ENCODE measurements around the gene SPESP1.
A peak's percentile ranks its signal among the peaks of the same experiment; 100 is the strongest.

SPESP1 gene

DNA sequence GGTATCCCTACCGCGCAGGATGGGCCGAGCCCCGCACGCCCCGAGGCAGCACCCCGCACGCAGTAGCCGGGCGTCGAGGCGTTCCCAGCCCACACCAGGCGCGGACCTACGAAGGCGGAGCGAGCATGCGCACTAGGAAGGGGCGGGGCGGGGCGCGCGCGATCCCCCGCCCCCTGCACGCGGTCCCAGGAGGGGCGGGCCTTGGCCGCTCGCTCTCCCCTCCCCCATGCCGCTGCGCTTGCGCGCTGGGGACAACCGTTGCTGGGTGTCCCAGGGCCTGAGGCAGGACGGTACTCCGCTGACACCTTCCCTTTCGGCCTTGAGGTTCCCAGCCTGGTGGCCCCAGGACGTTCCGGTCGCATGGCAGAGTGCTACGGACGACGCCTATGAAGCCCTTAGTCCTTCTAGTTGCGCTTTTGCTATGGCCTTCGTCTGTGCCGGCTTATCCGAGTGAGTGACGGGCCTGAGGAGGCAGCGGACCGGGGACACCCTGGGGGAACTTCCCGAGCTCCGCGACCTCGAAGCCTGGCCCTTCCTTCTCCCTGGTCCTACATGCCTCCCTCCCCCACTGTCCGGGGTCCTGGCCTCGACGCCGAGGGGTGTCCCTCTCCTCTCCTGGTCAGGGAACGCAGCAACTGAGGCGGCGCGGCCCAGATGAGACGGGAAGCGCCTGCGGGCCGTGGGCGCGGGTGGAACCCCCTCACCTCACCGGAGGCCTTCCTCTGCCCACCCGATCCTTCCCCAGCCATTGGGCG is at the start of gene SPESP1:
SPESP1 (plus strand) TSS at position 258 of the 755 bp plus-strand sequence; CDS start at position 387, 129 bp downstream.
- CTCF ChIA-PET, result no interaction called here
- TF ChIP-seq, protein P1, sequence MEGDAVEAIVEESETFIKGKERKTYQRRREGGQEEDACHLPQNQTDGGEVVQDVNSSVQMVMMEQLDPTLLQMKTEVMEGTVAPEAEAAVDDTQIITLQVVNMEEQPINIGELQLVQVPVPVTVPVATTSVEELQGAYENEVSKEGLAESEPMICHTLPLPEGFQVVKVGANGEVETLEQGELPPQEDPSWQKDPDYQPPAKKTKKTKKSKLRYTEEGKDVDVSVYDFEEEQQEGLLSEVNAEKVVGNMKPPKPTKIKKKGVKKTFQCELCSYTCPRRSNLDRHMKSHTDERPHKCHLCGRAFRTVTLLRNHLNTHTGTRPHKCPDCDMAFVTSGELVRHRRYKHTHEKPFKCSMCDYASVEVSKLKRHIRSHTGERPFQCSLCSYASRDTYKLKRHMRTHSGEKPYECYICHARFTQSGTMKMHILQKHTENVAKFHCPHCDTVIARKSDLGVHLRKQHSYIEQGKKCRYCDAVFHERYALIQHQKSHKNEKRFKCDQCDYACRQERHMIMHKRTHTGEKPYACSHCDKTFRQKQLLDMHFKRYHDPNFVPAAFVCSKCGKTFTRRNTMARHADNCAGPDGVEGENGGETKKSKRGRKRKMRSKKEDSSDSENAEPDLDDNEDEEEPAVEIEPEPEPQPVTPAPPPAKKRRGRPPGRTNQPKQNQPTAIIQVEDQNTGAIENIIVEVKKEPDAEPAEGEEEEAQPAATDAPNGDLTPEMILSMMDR (IDR thresholded peaks at IDR 0.05; ENCODE audit: control extremely low read depth, extremely low read depth, low read depth, missing control alignments), result no peak
- POLR2A ChIA-PET, result no interaction called here
- DNase-seq (ENCODE audit: extremely low spot score), result no peak

DNA sequence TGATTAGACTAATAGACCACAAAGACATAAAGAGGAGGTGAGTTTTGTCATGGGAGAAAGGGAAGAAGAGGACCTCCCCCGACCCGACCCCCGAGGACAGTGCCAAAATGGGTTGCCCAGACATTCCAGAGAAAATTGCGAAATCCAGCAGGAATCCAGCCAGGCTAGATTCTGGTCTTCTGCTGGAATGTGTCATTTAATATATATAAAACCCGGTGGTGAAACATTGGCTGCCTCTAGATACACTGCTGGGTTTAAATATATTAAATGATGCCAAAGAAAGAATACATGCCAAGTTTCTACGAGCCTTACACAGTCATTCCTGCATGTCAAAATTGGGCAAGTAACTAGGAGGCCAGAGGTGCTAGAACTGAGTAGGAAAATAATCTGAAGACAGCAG is 45.3 kb upstream of the SPESP1 start:
- CTCF ChIA-PET, result interaction anchor here (2.3 kb wide), 1 partner anchor 9 kb away, joined by 16 read pairs; no protein-coding TSS in a partner anchor
- no peak for DNase-seq (ENCODE audit: extremely low spot score)
- TF ChIP-seq, protein P1 (IDR thresholded peaks at IDR 0.05; ENCODE audit: control extremely low read depth, extremely low read depth, low read depth, missing control alignments), result no peak
- POLR2A ChIA-PET, result no interaction called here

DNA sequence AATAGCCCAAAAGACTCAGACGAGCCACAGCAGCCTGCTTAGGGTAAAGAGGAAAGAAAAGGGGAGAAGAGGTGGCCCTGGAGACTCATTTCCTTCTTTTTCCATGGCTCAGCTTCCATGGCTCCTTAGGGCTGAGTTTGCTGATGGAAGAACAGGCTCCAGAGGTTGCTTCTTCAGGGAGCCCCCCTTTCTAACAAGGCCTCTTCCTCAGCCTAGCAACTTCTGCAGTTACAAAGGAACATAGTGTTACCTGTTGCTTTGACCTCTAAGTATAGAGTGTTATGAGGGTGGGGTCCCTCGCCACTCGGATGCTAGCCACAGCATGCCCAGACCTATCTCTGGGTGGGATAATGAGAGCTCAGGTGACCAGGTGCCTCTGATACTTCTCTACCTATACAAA is 43.2 kb upstream of the SPESP1 start:
- TF ChIP-seq, protein P1 (IDR thresholded peaks at IDR 0.05; ENCODE audit: control extremely low read depth, extremely low read depth, low read depth, missing control alignments), result no peak
- ChIA-PET CTCF (interaction anchor here (2.3 kb wide), 1 partner anchor 11 kb away, joined by 16 read pairs; no protein-coding TSS in a partner anchor), POLR2A (no interaction called here)
- no peak for DNase-seq (ENCODE audit: extremely low spot score)

DNA sequence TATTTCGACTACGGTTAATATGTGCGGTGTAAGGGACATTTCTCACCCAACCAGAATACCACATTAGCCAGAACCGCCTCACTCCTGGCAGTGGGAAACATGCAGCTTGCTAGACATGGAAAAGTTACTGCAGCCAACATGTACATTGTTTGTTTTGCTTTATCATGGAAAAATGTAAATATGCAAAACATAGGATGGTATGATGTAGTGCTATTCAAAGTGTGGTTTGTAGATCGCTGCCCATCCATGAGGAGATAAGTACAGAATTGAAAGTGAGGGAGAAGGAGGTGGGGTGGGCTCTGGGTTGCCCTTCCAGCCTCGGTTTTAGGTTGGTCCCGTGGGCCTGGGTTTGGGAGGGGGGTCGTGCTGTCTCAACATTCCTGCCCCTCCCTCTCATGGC is 42.5 kb upstream of the SPESP1 start:
- TF ChIP-seq, protein P1 (IDR thresholded peaks at IDR 0.05; ENCODE audit: control extremely low read depth, extremely low read depth, low read depth, missing control alignments), result no peak
- CTCF ChIA-PET, result interaction anchor here (1.2 to 2.0 kb wide), 2 partner anchors 12 to 333 kb away, joined by 3 to 7 read pairs; no protein-coding TSS in a partner anchor
- POLR2A ChIA-PET, result no interaction called here
- no peak for DNase-seq (ENCODE audit: extremely low spot score)

DNA sequence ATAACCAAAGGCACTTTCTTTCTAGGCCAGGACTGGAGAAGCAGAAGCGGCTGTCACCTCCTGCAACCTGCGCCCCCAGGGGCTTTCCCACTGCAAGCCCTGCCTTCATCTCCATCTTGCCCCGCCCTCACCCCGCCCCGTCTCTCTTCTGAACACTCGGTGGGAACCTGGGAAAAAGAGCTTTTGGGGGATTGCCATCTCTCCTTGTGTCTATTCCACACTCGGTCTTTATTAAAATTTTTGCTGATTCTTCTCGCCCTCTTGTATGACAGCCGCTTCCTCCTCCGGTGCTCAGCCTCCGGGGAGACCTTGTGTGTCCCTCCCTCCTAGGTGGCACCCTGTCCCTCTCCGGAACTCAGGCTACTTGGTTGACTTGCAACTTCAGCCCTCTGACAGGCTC is 41.9 kb upstream of the SPESP1 start:
- peak; percentile 27 for DNase-seq (ENCODE audit: extremely low spot score)
- ChIA-PET CTCF (interaction anchor here (1.2 to 2.0 kb wide), 3 partner anchors 9 to 334 kb away, joined by 3 to 7 read pairs (median 4); no protein-coding TSS in a partner anchor), POLR2A (no interaction called here)
- TF ChIP-seq, protein P1 (IDR thresholded peaks at IDR 0.05; ENCODE audit: control extremely low read depth, extremely low read depth, low read depth, missing control alignments), result no peak

DNA sequence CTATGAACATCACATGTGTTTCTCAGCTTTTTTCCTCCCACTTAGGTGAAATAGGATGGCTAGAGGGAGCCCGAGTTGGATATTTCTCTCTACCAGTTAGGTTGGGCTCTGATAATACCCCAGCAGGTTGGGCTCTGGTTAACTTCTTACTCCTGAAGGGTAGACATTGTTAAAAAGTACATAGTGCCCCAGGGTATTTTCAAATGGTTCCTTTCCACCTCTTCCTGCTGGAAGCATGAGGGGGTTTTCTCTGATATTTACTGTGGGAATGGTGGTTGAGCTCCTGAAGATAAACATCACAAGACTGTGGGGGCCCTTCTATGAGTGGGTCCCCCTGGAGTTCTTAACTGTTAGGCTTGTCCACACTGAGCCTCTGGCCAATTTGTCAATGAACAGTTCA is 36.1 kb upstream of the SPESP1 start:
- DNase-seq (ENCODE audit: extremely low spot score), result no peak
- TF ChIP-seq, protein P1 (IDR thresholded peaks at IDR 0.05; ENCODE audit: control extremely low read depth, extremely low read depth, low read depth, missing control alignments), result no peak
- ChIA-PET CTCF (interaction anchor here (1.3 to 1.5 kb wide), 2 partner anchors 19 to 174 kb away, joined by 3 to 4 read pairs; no protein-coding TSS in a partner anchor), POLR2A (no interaction called here)
